Measurements from ENCODE around the gene TNFRSF25.

DNA sequence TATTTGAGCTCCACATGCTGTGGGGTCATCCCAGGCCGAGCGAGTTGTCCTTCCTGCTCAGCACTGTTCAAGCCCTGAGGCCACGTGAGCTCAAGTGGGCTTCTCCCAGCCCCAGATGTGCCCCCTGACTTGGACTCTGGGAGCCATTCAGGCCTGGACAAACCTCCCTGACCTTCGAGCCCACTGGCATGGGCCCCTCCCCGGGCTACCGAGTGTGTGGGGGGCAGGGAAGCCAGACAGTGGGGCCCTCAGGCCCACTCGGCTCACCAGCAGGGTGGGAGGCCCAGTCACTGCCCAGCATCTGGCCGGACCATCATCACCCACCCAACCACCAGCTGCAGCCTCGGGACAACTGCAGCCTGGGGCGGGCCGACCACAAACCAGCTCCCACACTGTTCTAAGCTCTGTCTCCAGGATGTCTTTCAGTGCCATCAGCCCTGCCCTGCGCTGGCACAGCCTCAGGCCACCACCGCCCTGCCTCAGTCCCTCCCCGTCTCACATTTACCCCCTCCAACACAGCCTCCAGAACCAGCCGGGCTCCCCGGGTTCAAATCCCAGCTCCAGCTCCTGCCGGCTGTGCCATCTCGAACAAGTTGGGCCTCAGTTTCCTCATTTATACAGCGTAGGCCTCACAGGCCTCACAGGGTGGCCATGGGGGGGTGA, 46.4 kb upstream of the TNFRSF25 start:
- TF ChIP-seq EZH2 (IDR thresholded peaks at IDR 0.05; ENCODE audit: insufficient read depth, poor library complexity, severe bottlenecking) (no peak), EZH2phosphoT487 (IDR thresholded peaks at IDR 0.05; ENCODE audit: insufficient read depth, low read depth) (no peak)
